ENCODE measurements around the gene DNAH10. TPM values are rescaled to one million over a fixed set of nuclear protein-coding genes. Genes with fewer than 3 reads are reported as not detected.

Gene DNAH10
- total and polyA plus RNA-seq, 10 of the 15 experiments (the other 5 are each of a cell fraction or from before 2014, with no cell fraction given), result 0.01 to 0.32 (median 0.06) TPM

DNA sequence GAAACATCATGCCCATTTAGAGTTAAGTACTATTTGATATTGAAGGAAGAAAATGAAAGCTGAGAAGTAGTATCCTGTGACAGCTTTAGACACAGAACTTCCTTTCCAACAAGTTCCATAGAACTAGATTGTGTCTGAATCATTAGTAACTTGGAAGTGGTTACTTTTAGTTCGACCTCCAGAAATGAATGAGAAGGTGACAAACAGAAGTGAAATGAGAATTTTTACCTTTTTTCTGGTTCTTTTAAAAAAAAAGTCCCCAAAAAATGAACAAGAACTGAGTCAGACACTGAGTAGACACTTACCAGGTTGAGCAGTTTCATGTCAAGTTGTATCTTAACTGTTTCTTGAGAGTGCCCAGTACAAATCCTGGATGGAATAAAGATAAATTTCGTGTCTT lies 46.9 kb upstream of the DNAH10 start:
- Histone ChIP-seq H3K9me3 (replicated peaks; ENCODE audit: control insufficient read depth, insufficient read depth, low read length) (no peaks in the 10 kb centered on the region), H3K4me1 (ENCODE audit: control insufficient read depth, insufficient read depth, low read length) (peaks cover 15% of the 10 kb centered on the region), H3K9ac (ENCODE audit: control insufficient read depth, insufficient read depth, low read length) (no peak overlapping the region), H3K27me3 (replicated peaks in 1 of 2; ENCODE audit: control insufficient read depth in 2 of 2, insufficient read depth in 2 of 2, low read length in 1 of 2) (no peaks in the 10 kb centered on the region), H3K4me2 (ENCODE audit: control insufficient read depth, insufficient read depth) (peak overlapping the region; percentile 100), H4K20me1 (ENCODE audit: control insufficient read depth, insufficient read depth) (no peaks in the 10 kb centered on the region), H2AFZ (ENCODE audit: control insufficient read depth, low read depth, low read length) (peak overlapping the region; percentile 7; the same call in 1 of the 2 replicates), H3K4me3 (peak overlapping the region; percentile 84; the same call in 1 of the 2 replicates), H3K36me3 (ENCODE audit: control insufficient read depth in 2 of 2, insufficient read depth in 2 of 2, low read length in 1 of 2) (no peaks in the 10 kb centered on the region; a peak in 3 of 4 replicates), H3K79me2 (ENCODE audit: control insufficient read depth, insufficient read depth, low read length) (peaks cover 34% of the 10 kb centered on the region), H3K27ac (ENCODE audit: control insufficient read depth, insufficient read depth) (peak overlapping the region; percentile 91)
- FAIRE-seq (no peak), ATAC-seq (peak; percentile 2; the same call in 1 of the 3 replicates), DNase-seq (ENCODE audit: low read depth, low spot score) (no peak)
- 0% methylated on average over 2 of the region's 2 CpGs for WGBS (ENCODE audit: insufficient coverage, insufficient replicate concordance, low lambda C conversion rate, missing lambda C conversion rate)
- no TSS peak for BruUV-seq (replicated peaks)
- POLR2A ChIA-PET, result interaction anchor here (0.6 to 5.5 kb wide), 4 partner anchors 9 to 256 kb away, joined by 3 to 56 read pairs (median 10); no protein-coding TSS in a partner anchor
- CTCF ChIA-PET, result interaction anchor here (1.0 to 1.4 kb wide), 2 partner anchors 47 to 56 kb away, joined by 3 to 4 read pairs; partner anchors contain the start of gene DNAH10
- RAD21 ChIA-PET (ENCODE audit: unreplicated experiment), result interaction anchor here (1.0 to 1.8 kb wide), 2 partner anchors 33 to 47 kb away, joined by 3 to 4 read pairs; partner anchors contain the start of gene DNAH10
- TF ChIP-seq RUNX3 (IDR thresholded peaks at IDR 0.05; ENCODE audit: low read length), result peak; percentile 58
- no peak for TF ChIP-seq RCOR1 (conservative IDR thresholded peaks at IDR 0.05; ENCODE audit: low read depth, low read length)
- TF ChIP-seq MXI1 (IDR thresholded peaks at IDR 0.05; ENCODE audit: low read depth, low read length), result no peak
- TF ChIP-seq PAX5 (IDR thresholded peaks at IDR 0.05; ENCODE audit: borderline replicate concordance, low read depth, low read length), result no peak
- no peak for TF ChIP-seq EZH2 (IDR thresholded peaks at IDR 0.05; ENCODE audit: borderline replicate concordance, control insufficient read depth, low read depth, low read length)
- TF ChIP-seq, protein P1, sequence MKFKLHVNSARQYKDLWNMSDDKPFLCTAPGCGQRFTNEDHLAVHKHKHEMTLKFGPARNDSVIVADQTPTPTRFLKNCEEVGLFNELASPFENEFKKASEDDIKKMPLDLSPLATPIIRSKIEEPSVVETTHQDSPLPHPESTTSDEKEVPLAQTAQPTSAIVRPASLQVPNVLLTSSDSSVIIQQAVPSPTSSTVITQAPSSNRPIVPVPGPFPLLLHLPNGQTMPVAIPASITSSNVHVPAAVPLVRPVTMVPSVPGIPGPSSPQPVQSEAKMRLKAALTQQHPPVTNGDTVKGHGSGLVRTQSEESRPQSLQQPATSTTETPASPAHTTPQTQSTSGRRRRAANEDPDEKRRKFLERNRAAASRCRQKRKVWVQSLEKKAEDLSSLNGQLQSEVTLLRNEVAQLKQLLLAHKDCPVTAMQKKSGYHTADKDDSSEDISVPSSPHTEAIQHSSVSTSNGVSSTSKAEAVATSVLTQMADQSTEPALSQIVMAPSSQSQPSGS (IDR thresholded peaks at IDR 0.05; ENCODE audit: low read length), result peak; percentile 28; the same call in 1 of the 2 replicates
- peak; percentile 15; the same call in 1 of the 2 replicates for TF ChIP-seq FOXM1 (IDR thresholded peaks at IDR 0.05; ENCODE audit: low read depth, low read length)
- TF ChIP-seq EED (IDR thresholded peaks at IDR 0.05; ENCODE audit: low read depth), result no peak
- TF ChIP-seq NFIC (IDR thresholded peaks at IDR 0.05; ENCODE audit: low read depth, low read length), result peak; percentile 45; the same call in 1 of the 2 replicates
- TF ChIP-seq IRF4 (IDR thresholded peaks at IDR 0.05; ENCODE audit: low read depth, low read length), result 0 out of 2 replicates have a peak, but pooled peaks have one; percentile 7
- TF ChIP-seq JUNB (IDR thresholded peaks at IDR 0.05), result peak; percentile 75
- TF ChIP-seq GABPA (IDR thresholded peaks at IDR 0.05; ENCODE audit: low read depth), result 0 out of 2 replicates have a peak, but pooled peaks have one; percentile 20
- TF ChIP-seq ETV6 (conservative IDR thresholded peaks at IDR 0.05 in 1 of 2, IDR thresholded peaks at IDR 0.05 in 1 of 2; ENCODE audit: borderline replicate concordance in 1 of 2, low read depth in 1 of 2), result peak in 1 of 2 experiments; percentile 71; a peak in 1 of 4 replicates
- TF ChIP-seq MEF2A (IDR thresholded peaks at IDR 0.05; ENCODE audit: insufficient read depth, low read depth, low read length), result 0 out of 2 replicates have a peak, but pooled peaks have one; percentile 20
- peak; percentile 46; the same call in 1 of the 2 replicates for TF ChIP-seq TCF7 (IDR thresholded peaks at IDR 0.05; ENCODE audit: borderline replicate concordance)
- 0 out of 2 replicates have a peak, but pooled peaks have one; percentile 46 for TF ChIP-seq MTA3 (IDR thresholded peaks at IDR 0.05; ENCODE audit: borderline replicate concordance, low read length)
- in situ Hi-C loops (cut with MboI), result no loop called here
- SMC1A ChIA-PET (ENCODE audit: uncharacterized antibody, unreplicated experiment), result interaction anchor here (0.8 to 5.2 kb wide), 5 partner anchors 10 to 55 kb away, joined by 3 to 32 read pairs (median 23); no protein-coding TSS in a partner anchor
- intact Hi-C loops (cut with micrococcal nuclease; ENCODE audit: unreplicated experiment), result loop anchor here (2.0 kb wide), 1 partner anchor 82 kb away; the partner anchor contains the start of genes EIF2B1 and GTF2H3
